GM23338 (cell line): ENCODE results near the gene PSMC3. TPM values are rescaled to one million over a fixed set of nuclear protein-coding genes. Genes with fewer than 3 reads are reported as not detected.

Experiments used
- ATAC-seq: fragments of 200-7000 bp; cut with Tn5 transposase; 3 replicates; pipeline ENCODE4 v1.9.1; 2020
- DNase-seq: peaks from one replicate; pipeline ENCODE4 v3.0.0-alpha.2; 2015; ENCODE audit warnings: low spot score
- H2AFZ ChIP-seq: fragments of 200-600 bp; sonication (generic); 2 replicates; pipeline ENCODE4 v1.8.0; 2016; ENCODE audit warnings: antibody characterized with exemption, mild to moderate bottlenecking, moderate library complexity
- H3F3A ChIP-seq: fragments of 200-600 bp; sonication (generic); replicated peaks from 2 replicates; pipeline ENCODE4 v1.8.0; 2017; ENCODE audit warnings: antibody characterized with exemption, mixed run types, low read depth
- H3K27ac ChIP-seq: fragments of 200-600 bp; sonication (generic); 2 replicates; pipeline ENCODE4 v1.6.1; 2016; ENCODE audit warnings: low read depth
- H3K27me3 ChIP-seq: fragments of 200-600 bp; sonication (generic); 2 replicates; pipeline ENCODE4 v1.8.0; 2016; ENCODE audit warnings: mild to moderate bottlenecking, mixed run types, moderate library complexity; ENCODE audit not compliant: insufficient read depth
- H3K36me3 ChIP-seq: fragments of 200-600 bp; sonication (generic); 2 replicates; pipeline ENCODE4 v1.8.0; 2016; ENCODE audit warnings: mild to moderate bottlenecking; ENCODE audit not compliant: insufficient read depth
- H3K4me1 ChIP-seq: fragments of 200-600 bp; sonication (generic); 2 replicates; pipeline ENCODE4 v1.8.0; 2016; ENCODE audit warnings: mild to moderate bottlenecking, moderate library complexity; ENCODE audit not compliant: insufficient read depth
- H3K4me2 ChIP-seq: fragments of 200-600 bp; sonication (generic); 2 replicates; pipeline ENCODE4 v1.7.1; 2017; ENCODE audit warnings: mixed run types
- H3K4me3 ChIP-seq: fragments of 200-600 bp; sonication (generic); 2 replicates; pipeline ENCODE4 v1.6.1; 2016; ENCODE audit warnings: mixed run types
- H3K79me2 ChIP-seq: fragments of 200-600 bp; sonication (generic); replicated peaks from 2 replicates; pipeline ENCODE4 v1.8.0; 2017; ENCODE audit warnings: mild to moderate bottlenecking; ENCODE audit not compliant: insufficient read depth
- H3K9me2 ChIP-seq: fragments of 200-600 bp; sonication (generic); 2 replicates; pipeline ENCODE4 v1.8.0; 2017; ENCODE audit not compliant: insufficient read depth
- H4K20me1 ChIP-seq: fragments of 200-600 bp; sonication (generic); replicated peaks from 2 replicates; pipeline ENCODE4 v1.8.0; 2017; ENCODE audit warnings: mild to moderate bottlenecking; ENCODE audit not compliant: insufficient read depth
- H3K27ac Mint-ChIP-seq: 2 replicates; pipeline ENCODE4 v1.8.0; 2020; ENCODE audit warnings: inconsistent platforms, mild to moderate bottlenecking, moderate library complexity, mixed read lengths
- H3K27me3 Mint-ChIP-seq: 3 replicates; pipeline ENCODE4 v1.8.0; 2022; ENCODE audit warnings: low read depth, mild to moderate bottlenecking, moderate library complexity, mixed read lengths, inconsistent platforms; ENCODE audit not compliant: insufficient read depth, poor library complexity
- H3K36me3 Mint-ChIP-seq: 3 replicates; pipeline ENCODE4 v1.8.0; 2021; ENCODE audit warnings: low read depth, mild to moderate bottlenecking, inconsistent platforms, moderate library complexity, mixed read lengths
- H3K4me1 Mint-ChIP-seq: 3 replicates; pipeline ENCODE4 v1.8.0; 2020; ENCODE audit warnings: mild to moderate bottlenecking, inconsistent platforms, mixed read lengths
- H3K4me3 Mint-ChIP-seq: 3 replicates; pipeline ENCODE4 v1.8.0; 2021; ENCODE audit warnings: moderate library complexity, mild to moderate bottlenecking, inconsistent platforms, mixed read lengths
- H3K9me3 Mint-ChIP-seq: 3 replicates; pipeline ENCODE4 v1.8.0; 2020; ENCODE audit warnings: moderate library complexity, mild to moderate bottlenecking, inconsistent platforms, mixed read lengths
- CREB1 ChIP-seq: fragments of 250-450 bp; sonication (Bioruptor Pico); IDR thresholded peaks from 2 replicates; pipeline ENCODE4 v1.5.0; 2020; ENCODE audit warnings: low read depth, mild to moderate bottlenecking, moderate library complexity
- EZH2phosphoT487 ChIP-seq: fragments of 200-600 bp; sonication (generic); IDR thresholded peaks from one replicate; pipeline ENCODE4 v1.8.1; 2018; ENCODE audit warnings: antibody characterized with exemption; ENCODE audit not compliant: unreplicated experiment
- JUNB ChIP-seq: IDR thresholded peaks from one replicate; pipeline ENCODE4 v1.6.1; 2016; ENCODE audit warnings: antibody characterized with exemption; ENCODE audit not compliant: unreplicated experiment
- NANOG ChIP-seq: IDR thresholded peaks from 2 replicates; pipeline ENCODE4 v1.6.1; 2016; ENCODE audit warnings: antibody characterized with exemption, borderline replicate concordance
- STAT1 ChIP-seq: IDR thresholded peaks from one replicate; pipeline ENCODE4 v1.6.1; 2016; ENCODE audit warnings: antibody characterized with exemption; ENCODE audit not compliant: unreplicated experiment
- ZNF114 ChIP-seq: fragments of 250-450 bp; sonication (Bioruptor Pico); IDR thresholded peaks from 2 replicates; pipeline ENCODE4 v1.5.0; 2020; ENCODE audit warnings: mild to moderate bottlenecking, moderate library complexity
- ZNF331 ChIP-seq: fragments of 250-450 bp; sonication (Bioruptor Pico); IDR thresholded peaks from 2 replicates; pipeline ENCODE4 v1.5.0; 2020; ENCODE audit warnings: low read depth, mild to moderate bottlenecking, moderate library complexity
- polyA plus RNA-seq: library from polyadenylated mRNA; unstranded; fragments of >200 nt; fragmentation: Nextera tagmentation; extraction: Ambion mirVana; gene quantifications from 2 replicates; pipeline ENCODE4 v1.2.1, GENCODE V29; 2016
- total RNA-seq: library from RNA; depleted of rRNA; stranded (reverse); fragments of >200 nt; shearing (Covaris generic); gene quantifications from 2 replicates; pipeline ENCODE4 v1.2.3, GENCODE V29; 2014
- TF ChIP-seq, protein P1 (sequence below): IDR thresholded peaks from 2 replicates; pipeline ENCODE4 v1.6.1; 2016; ENCODE audit warnings: antibody characterized with exemption
- TF ChIP-seq, protein P2 (sequence below): IDR thresholded peaks from one replicate; pipeline ENCODE4 v1.6.1; 2018; ENCODE audit warnings: antibody characterized with exemption; ENCODE audit not compliant: unreplicated experiment
- TF ChIP-seq, protein P3 (sequence below): fragments of 250-450 bp; sonication (Bioruptor Pico); IDR thresholded peaks from 2 replicates; pipeline ENCODE4 v1.5.0; 2020; ENCODE audit warnings: mild to moderate bottlenecking, moderate library complexity

PSMC3 gene
- total and polyA plus RNA-seq, 2 experiments from 2014 or later = 147 to 190 TPM

DNA sequence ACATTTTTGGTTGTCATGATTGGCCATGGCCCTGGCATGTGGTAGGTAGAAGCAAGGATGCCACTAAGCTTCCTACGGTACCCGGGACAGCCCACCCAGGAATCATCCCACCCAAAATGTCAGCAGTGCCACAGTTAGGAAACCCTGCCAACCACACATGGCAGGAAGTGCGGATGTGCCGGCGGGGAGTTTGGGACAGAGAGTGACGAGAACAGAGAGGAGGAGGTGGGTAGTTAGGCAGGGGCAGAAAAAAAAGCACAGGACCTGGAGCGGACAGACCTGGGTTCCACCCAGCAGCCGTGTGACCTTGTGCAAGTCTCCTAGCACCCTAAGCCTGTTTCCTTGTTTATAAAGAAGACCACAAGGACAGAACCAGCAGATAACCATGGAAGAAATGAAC is 51.2 kb downstream of the PSMC3 start:
- Histone ChIP-seq H3K36me3 (no peaks in the 10 kb centered on the region), H3F3A (no peaks in the 10 kb centered on the region), H3K4me1 (no peaks in the 10 kb centered on the region; the same call in 1 of the 2 replicates), H3K27ac (no peak overlapping the region), H3K79me2 (no peaks in the 10 kb centered on the region), H3K4me2 (no peak overlapping the region), H3K4me3 (no peak overlapping the region), H3K9me2 (0 out of 2 replicates have a peak, but pooled peaks cover 2% of the 10 kb centered on the region), H2AFZ (no peak overlapping the region), H4K20me1 (no peaks in the 10 kb centered on the region), H3K27me3 (no peaks in the 10 kb centered on the region)
- H3K4me3 Mint-ChIP-seq = no peak overlapping the region
- H3K27me3 Mint-ChIP-seq = peaks cover 2% of the 10 kb centered on the region
- no peaks in the 10 kb centered on the region for H3K36me3 Mint-ChIP-seq
- no peaks in the 10 kb centered on the region; the same call in 2 of the 3 replicates for H3K9me3 Mint-ChIP-seq
- H3K27ac Mint-ChIP-seq = no peak overlapping the region
- DNase-seq = no peak
- no peak for ATAC-seq
- no peak for TF ChIP-seq ZNF114 (CRISPR knock-in tag)
- TF ChIP-seq CREB1 (CRISPR knock-in tag) = no peak
- H3K4me1 Mint-ChIP-seq = peaks cover 3% of the 10 kb centered on the region; the same call in 2 of the 3 replicates

DNA sequence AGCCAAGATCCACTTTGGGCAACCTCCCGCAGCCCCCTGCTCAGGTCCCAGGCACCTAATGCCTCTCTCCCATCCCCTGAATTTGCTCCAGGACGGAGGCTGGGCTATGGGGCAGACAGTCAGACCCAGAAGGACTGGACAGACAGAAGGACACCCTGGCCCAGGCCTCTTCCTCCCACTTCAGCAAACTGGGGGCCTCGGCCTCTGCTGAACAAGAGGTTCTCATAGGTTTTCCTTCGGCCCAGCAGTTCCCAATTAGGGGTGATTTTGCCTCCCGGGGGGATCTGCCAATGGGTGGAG is 51.6 kb downstream of the PSMC3 start:
- Histone ChIP-seq H3F3A (no peaks in the 10 kb centered on the region), H3K4me1 (no peaks in the 10 kb centered on the region; the same call in 1 of the 2 replicates), H3K4me2 (no peak overlapping the region), H3K9me2 (no peaks in the 10 kb centered on the region), H3K27me3 (no peaks in the 10 kb centered on the region), H3K27ac (no peak overlapping the region), H4K20me1 (no peaks in the 10 kb centered on the region), H3K4me3 (no peak overlapping the region), H3K79me2 (no peaks in the 10 kb centered on the region), H2AFZ (no peak overlapping the region), H3K36me3 (no peaks in the 10 kb centered on the region)
- H3K36me3 Mint-ChIP-seq = no peaks in the 10 kb centered on the region
- H3K27me3 Mint-ChIP-seq = peaks cover 2% of the 10 kb centered on the region
- H3K4me3 Mint-ChIP-seq = no peak overlapping the region
- TF ChIP-seq EZH2phosphoT487 = no peak
- TF ChIP-seq, protein P1, sequence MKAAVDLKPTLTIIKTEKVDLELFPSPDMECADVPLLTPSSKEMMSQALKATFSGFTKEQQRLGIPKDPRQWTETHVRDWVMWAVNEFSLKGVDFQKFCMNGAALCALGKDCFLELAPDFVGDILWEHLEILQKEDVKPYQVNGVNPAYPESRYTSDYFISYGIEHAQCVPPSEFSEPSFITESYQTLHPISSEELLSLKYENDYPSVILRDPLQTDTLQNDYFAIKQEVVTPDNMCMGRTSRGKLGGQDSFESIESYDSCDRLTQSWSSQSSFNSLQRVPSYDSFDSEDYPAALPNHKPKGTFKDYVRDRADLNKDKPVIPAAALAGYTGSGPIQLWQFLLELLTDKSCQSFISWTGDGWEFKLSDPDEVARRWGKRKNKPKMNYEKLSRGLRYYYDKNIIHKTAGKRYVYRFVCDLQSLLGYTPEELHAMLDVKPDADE = no peak
- TF ChIP-seq STAT1 = no peak
- no peak for TF ChIP-seq NANOG
- no peak for TF ChIP-seq ZNF114 (CRISPR knock-in tag)
- TF ChIP-seq, protein P2, sequence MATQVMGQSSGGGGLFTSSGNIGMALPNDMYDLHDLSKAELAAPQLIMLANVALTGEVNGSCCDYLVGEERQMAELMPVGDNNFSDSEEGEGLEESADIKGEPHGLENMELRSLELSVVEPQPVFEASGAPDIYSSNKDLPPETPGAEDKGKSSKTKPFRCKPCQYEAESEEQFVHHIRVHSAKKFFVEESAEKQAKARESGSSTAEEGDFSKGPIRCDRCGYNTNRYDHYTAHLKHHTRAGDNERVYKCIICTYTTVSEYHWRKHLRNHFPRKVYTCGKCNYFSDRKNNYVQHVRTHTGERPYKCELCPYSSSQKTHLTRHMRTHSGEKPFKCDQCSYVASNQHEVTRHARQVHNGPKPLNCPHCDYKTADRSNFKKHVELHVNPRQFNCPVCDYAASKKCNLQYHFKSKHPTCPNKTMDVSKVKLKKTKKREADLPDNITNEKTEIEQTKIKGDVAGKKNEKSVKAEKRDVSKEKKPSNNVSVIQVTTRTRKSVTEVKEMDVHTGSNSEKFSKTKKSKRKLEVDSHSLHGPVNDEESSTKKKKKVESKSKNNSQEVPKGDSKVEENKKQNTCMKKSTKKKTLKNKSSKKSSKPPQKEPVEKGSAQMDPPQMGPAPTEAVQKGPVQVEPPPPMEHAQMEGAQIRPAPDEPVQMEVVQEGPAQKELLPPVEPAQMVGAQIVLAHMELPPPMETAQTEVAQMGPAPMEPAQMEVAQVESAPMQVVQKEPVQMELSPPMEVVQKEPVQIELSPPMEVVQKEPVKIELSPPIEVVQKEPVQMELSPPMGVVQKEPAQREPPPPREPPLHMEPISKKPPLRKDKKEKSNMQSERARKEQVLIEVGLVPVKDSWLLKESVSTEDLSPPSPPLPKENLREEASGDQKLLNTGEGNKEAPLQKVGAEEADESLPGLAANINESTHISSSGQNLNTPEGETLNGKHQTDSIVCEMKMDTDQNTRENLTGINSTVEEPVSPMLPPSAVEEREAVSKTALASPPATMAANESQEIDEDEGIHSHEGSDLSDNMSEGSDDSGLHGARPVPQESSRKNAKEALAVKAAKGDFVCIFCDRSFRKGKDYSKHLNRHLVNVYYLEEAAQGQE = no peak
- TF ChIP-seq ZNF331 (CRISPR knock-in tag) = no peak
- TF ChIP-seq, protein P3, sequence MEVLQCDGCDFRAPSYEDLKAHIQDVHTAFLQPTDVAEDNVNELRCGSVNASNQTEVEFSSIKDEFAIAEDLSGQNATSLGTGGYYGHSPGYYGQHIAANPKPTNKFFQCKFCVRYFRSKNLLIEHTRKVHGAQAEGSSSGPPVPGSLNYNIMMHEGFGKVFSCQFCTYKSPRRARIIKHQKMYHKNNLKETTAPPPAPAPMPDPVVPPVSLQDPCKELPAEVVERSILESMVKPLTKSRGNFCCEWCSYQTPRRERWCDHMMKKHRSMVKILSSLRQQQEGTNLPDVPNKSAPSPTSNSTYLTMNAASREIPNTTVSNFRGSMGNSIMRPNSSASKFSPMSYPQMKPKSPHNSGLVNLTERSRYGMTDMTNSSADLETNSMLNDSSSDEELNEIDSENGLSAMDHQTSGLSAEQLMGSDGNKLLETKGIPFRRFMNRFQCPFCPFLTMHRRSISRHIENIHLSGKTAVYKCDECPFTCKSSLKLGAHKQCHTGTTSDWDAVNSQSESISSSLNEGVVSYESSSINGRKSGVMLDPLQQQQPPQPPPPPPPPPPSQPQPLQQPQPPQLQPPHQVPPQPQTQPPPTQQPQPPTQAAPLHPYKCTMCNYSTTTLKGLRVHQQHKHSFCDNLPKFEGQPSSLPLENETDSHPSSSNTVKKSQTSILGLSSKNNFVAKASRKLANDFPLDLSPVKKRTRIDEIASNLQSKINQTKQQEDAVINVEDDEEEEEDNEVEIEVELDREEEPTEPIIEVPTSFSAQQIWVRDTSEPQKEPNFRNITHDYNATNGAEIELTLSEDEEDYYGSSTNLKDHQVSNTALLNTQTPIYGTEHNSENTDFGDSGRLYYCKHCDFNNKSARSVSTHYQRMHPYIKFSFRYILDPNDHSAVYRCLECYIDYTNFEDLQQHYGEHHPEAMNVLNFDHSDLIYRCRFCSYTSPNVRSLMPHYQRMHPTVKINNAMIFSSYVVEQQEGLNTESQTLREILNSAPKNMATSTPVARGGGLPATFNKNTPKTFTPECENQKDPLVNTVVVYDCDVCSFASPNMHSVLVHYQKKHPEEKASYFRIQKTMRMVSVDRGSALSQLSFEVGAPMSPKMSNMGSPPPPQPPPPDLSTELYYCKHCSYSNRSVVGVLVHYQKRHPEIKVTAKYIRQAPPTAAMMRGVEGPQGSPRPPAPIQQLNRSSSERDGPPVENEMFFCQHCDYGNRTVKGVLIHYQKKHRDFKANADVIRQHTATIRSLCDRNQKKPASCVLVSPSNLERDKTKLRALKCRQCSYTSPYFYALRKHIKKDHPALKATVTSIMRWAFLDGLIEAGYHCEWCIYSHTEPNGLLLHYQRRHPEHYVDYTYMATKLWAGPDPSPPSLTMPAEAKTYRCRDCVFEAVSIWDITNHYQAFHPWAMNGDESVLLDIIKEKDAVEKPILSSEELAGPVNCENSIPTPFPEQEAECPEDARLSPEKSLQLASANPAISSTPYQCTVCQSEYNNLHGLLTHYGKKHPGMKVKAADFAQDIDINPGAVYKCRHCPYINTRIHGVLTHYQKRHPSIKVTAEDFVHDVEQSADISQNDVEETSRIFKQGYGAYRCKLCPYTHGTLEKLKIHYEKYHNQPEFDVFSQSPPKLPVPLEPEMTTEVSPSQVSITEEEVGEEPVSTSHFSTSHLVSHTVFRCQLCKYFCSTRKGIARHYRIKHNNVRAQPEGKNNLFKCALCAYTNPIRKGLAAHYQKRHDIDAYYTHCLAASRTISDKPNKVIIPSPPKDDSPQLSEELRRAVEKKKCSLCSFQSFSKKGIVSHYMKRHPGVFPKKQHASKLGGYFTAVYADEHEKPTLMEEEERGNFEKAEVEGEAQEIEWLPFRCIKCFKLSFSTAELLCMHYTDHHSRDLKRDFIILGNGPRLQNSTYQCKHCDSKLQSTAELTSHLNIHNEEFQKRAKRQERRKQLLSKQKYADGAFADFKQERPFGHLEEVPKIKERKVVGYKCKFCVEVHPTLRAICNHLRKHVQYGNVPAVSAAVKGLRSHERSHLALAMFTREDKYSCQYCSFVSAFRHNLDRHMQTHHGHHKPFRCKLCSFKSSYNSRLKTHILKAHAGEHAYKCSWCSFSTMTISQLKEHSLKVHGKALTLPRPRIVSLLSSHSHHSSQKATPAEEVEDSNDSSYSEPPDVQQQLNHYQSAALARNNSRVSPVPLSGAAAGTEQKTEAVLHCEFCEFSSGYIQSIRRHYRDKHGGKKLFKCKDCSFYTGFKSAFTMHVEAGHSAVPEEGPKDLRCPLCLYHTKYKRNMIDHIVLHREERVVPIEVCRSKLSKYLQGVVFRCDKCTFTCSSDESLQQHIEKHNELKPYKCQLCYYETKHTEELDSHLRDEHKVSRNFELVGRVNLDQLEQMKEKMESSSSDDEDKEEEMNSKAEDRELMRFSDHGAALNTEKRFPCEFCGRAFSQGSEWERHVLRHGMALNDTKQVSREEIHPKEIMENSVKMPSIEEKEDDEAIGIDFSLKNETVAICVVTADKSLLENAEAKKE (CRISPR knock-in tag) = no peak
- no peak for TF ChIP-seq JUNB
- DNase-seq (no peak), ATAC-seq (no peak)
- H3K9me3 Mint-ChIP-seq = no peaks in the 10 kb centered on the region; the same call in 2 of the 3 replicates
- H3K27ac Mint-ChIP-seq = no peak overlapping the region
- peaks cover 3% of the 10 kb centered on the region; the same call in 2 of the 3 replicates for H3K4me1 Mint-ChIP-seq
